ENCODE measurements around the gene RAB11FIP4.
A peak's percentile ranks its signal among the peaks of the same experiment; 100 is the strongest.

DNA sequence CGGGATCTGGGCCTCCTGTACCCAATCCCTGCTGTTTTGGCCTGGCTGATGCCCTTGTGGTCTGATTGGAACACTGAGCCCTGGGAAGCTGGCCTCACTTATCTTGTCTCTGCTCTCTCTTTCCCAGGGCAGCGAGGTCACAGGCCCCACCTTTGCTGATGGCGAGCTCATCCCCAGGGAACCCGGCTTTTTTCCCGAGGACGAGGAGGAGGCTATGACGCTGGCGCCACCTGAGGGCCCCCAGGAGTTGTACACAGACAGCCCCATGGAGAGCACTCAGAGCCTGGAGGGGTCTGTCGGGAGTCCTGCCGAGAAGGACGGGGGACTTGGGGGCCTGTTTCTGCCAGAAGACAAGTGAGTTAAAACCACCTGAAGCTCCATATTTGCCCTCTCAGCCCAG, 126.0 kb downstream of the RAB11FIP4 start:
- TF ChIP-seq, protein P1, sequence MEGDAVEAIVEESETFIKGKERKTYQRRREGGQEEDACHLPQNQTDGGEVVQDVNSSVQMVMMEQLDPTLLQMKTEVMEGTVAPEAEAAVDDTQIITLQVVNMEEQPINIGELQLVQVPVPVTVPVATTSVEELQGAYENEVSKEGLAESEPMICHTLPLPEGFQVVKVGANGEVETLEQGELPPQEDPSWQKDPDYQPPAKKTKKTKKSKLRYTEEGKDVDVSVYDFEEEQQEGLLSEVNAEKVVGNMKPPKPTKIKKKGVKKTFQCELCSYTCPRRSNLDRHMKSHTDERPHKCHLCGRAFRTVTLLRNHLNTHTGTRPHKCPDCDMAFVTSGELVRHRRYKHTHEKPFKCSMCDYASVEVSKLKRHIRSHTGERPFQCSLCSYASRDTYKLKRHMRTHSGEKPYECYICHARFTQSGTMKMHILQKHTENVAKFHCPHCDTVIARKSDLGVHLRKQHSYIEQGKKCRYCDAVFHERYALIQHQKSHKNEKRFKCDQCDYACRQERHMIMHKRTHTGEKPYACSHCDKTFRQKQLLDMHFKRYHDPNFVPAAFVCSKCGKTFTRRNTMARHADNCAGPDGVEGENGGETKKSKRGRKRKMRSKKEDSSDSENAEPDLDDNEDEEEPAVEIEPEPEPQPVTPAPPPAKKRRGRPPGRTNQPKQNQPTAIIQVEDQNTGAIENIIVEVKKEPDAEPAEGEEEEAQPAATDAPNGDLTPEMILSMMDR (IDR thresholded peaks at IDR 0.05; ENCODE audit: low read depth, low read length): peak; percentile 63
- TF ChIP-seq, protein P2, sequence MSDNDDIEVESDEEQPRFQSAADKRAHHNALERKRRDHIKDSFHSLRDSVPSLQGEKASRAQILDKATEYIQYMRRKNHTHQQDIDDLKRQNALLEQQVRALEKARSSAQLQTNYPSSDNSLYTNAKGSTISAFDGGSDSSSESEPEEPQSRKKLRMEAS (IDR thresholded peaks at IDR 0.05; ENCODE audit: low read depth, low read length): no peak
- no peak for TF ChIP-seq POLR2A (IDR thresholded peaks at IDR 0.05; ENCODE audit: extremely low read depth, insufficient read length)

Data from NB4 (cell line).